DMS153 (cell line): ENCODE data around the gene CNTN1.

Experiments used
- DNase-seq: peaks from one replicate; lab custom pipeline; 2025; lab: John Stamatoyannopoulos, UW

Gene CNTN1

DNA sequence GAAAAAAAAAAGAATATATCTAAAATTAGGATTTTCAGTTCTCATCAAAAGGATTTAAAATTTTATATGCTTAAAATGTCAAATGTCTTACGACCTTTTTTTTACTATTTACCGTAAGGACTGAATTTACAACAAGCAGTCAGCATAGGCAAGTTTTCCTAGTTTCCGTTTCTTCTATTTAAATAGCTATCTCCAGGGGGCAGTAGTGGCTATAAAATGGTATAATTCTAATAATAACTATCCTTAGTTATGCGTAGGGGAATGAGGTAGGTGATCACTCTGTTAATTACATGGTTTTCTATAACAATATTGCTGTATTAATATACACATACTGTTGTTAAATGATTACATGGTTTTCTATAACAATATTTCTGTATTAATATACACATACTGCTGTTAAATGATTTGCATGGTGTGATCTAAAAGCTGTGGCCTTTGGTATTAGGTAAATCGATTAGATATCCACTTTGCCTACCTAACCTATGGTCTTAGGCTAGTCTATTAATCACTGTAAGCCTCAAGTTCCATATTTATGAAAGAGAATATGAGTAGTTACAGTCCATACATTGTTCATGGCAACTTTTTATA, 278.2 kb downstream of the CNTN1 start:
- DNase-seq: no peak

- no peak for DNase-seq
Measured at GRCh38 chr12:40971911-40972310, 279.7 kb downstream of the CNTN1 start.

DNA sequence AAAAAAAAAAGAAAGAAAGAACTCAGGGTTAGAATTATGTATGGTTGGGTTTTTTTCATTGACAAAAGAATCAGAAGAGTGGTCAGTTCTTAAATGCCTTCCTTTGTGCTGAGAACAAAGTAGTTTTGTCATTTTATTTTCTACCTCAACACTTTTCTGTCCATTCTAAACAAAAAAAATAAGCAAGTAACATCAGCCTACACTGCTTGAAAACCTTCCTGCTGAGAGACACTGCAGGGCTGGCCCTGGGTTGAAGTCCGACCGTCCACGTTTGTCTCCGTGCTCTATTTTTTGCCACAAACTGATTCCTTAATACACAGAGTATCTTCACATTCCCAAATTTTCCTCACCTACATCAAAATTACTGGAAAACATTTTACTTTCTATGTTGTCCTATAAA, 284.3 kb downstream of the CNTN1 start:
- no peak for DNase-seq

DNA sequence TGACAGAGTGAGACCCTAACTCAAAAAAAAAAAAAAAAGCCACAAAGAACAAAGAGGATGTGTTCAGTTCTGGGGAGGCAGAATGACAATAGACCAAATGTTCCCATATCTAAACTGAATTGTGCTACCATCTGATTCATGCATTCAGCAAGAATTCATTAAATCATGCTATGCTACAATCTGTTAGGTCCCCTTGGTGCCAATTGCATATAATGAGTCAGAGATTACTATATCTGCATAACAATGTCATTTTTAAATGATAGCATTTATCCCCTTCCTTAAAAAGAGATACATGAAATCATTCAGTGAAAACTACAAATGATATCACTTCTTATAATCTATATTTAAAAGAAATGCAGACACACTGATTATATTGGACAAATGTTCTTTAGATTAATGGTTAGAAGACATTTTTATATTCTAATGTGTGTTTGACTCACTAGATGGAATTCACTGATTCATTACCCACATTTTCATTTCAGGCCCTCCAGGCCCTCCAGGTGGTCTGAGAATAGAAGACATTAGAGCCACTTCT, 288.3 kb downstream of the CNTN1 start:
- DNase-seq: no peak

DNA sequence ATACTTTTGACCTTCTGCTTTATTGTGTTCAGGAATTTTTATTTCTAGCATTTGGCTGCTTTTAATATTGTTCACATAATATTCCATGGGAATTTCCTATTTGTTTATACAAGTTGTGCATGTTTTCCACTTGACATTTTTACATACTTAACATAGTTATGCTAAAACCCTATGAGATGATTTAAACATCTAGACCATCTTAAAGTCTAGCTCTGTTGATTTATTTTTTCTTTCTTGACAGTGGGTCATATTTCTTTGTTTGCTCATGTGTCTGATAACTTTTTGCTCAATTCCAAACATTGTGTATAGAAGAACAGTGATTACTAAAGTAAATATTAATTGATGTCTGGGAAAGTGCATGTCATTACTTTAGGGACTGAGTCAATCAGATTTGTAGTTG, 293.8 kb downstream of the CNTN1 start:
- no peak for DNase-seq

DNA sequence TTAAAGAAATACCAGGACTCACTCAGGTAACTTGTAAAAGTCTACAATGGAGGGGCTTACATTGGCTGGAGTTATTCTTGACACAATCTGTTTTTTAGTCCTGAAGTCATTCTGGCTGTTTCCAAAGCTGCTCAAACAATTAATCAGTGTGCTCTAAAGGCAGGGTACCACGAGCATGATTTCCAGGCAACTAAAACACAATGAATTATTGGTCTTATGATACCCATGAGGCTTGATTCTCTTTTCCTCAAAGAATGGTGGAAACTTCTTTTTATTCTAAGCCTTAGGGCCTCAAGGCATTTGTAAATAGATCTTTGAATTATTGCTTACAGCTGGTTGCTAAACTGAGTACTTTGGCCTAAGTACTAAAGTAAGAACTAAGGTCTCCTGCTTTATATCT, 296.1 kb downstream of the CNTN1 start:
- DNase-seq: no peak

DNA sequence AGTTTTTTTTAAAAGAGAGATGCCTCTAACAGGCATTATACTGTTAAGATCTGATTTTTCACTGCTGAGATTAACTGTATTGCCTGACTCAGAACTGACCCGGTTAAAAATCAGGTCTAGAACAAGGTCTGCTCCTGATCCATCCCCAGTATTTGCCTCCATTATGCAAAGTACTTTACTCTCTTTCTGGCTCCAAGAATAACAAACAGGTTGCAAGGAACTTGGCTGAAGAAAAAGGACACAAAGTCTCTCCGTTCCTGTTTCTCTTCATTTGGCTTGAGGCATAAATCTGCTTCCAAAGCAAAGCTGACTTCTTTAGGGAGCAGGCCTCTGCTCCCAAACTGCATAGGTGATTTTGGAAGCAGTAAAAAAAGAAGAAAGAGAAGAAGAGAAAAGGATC, 296.6 kb downstream of the CNTN1 start:
- no peak for DNase-seq

- DNase-seq: no peak
Measured at GRCh38 chr12:40989785-40990184, 297.5 kb downstream of the CNTN1 start.

GRCh38 chr12:40992158-40992557, 299.9 kb downstream of the CNTN1 start:
- DNase-seq: no peak

GRCh38 chr12:40992674-40993073, 300.4 kb downstream of the CNTN1 start:
- DNase-seq: no peak

- DNase-seq: no peak
Measured at GRCh38 chr12:40993158-40993557, 300.9 kb downstream of the CNTN1 start.

DNA sequence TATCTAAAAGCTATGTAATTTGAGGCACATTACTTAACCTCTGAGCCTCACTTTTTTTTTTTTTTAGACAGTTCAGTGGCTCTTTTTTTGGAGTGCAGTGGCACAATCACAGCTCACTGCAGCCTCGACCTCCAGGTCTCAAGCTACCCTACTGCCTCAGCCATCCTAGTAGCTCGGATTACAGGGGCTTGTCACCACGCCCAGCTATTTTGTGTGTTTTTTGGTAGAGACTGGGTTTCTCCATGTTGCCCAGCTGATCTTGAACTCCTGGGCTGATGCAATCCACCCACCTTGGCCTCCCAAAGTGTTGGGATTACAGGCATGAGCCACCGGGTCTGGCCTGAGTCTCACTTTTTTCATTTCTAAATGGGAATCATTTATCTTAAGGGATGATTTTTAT, 303.9 kb downstream of the CNTN1 start:
- DNase-seq: no peak

- no peak for DNase-seq
Measured at GRCh38 chr12:40999210-40999609, 307.0 kb downstream of the CNTN1 start.

DNA sequence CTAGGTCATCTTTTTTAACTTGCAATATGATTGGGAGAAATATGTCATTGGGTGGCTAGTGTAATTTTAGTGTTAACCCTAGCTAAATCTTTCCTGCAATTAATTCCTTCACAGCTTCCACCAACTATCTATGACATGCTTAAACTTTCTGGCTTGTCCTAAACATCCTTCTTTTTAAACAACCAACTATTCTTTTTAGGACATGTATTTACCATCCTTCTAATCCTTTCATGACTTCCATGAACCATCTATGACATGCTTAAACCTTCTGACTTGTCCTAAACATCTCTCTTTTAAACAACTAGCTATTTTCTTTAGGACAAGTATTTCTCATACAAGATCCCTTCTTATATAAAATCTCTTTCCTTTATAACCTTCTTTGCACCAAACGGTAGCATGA, 316.2 kb downstream of the CNTN1 start:
- no peak for DNase-seq

DNA sequence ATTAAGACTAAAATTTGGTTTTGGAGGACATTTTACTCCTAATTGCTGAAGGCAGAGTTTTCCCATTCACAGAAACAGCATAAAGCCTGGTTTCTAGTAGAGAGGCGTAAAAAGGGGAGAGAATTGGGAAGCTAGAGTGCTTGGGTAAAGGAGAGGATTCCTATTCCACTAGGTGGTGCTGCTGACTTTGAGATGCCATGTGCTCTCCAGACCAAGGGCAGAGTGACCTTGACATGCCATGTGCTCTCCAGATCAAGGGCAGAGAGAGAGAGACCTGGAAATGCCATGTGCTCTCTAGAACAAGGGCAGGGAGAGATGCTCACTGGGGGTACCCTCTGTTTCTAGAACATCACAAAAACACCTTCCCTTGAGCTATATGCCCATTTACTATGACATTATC, 319.7 kb downstream of the CNTN1 start:
- no peak for DNase-seq

- no peak for DNase-seq
Measured at GRCh38 chr12:41013881-41014642, 321.8 kb downstream of the CNTN1 start.

DNA sequence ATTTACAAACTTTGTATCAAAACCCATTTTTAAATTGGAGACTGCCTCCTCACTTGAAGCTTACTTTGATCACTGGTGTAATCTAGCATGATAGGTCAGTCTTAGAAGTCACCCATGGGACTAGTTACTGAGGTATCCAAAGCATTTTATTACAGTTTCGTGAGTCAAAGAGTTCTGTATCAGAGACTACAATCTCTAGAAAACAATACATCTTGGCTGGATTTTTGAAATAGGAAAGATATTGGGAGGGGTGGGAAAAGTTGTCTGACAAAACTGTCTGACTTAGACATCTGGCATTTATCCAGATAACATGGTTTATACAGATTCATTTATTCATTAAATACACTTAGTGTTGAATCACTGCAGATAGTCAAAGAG, 322.4 kb downstream of the CNTN1 start:
- DNase-seq: no peak

- no peak for DNase-seq
Measured at GRCh38 chr12:41018010-41018409, 325.8 kb downstream of the CNTN1 start.

GRCh38 chr12:41019461-41019860, 327.2 kb downstream of the CNTN1 start:
- no peak for DNase-seq

- no peak for DNase-seq
Measured at GRCh38 chr12:41023836-41024235, 331.6 kb downstream of the CNTN1 start.

GRCh38 chr12:41026151-41026550, 333.9 kb downstream of the CNTN1 start:
- no peak for DNase-seq

DNA sequence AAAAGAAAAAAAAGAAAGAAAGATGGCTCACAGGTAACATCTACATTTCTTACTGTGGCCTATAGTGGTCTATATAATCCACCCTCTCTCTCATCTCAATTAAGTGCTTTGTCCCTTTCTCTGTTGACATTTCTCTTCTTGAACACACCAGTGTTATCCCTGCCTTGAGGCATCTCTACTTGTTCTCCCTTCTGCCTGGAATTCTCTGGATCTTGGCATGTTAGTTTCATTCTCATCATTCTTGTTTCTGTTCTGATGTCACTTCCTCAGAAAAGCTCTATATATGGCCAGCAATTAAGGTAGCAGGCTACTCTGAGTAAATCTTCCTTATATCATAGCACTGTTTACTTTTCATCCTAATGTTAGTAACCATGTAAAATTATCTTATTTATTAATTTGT, 340.1 kb downstream of the CNTN1 start:
- no peak for DNase-seq

GRCh38 chr12:41034686-41035085, 342.4 kb downstream of the CNTN1 start:
- no peak for DNase-seq

- no peak for DNase-seq
Measured at GRCh38 chr12:41039461-41039860, 347.2 kb downstream of the CNTN1 start.
